HCT116 (cell line): Measurements from ENCODE around the gene GRIA1. TPM values are rescaled to one million over a fixed set of nuclear protein-coding genes. Genes with fewer than 3 reads are reported as not detected.

Experiments used
- ATAC-seq: fragments of 200-7000 bp; cut with Tn5 transposase; 2 replicates; pipeline ENCODE4 v1.9.1; 2020; ENCODE audit warnings: mild to moderate bottlenecking, moderate library complexity
- BruUV-seq: library from RNA; stranded (reverse); fragments of 400-500 nt; replicated peaks from 2 replicates; lab custom pipeline; 2021; lab: Mats Ljungman, UMichigan
- CTCF ChIA-PET: fragments of 300-600 bp; sonication (Branson Sonifier 250); formaldehyde crosslinking; loops from one replicate; lab custom pipeline; 2021; ENCODE audit warnings: antibody characterized with exemption; lab: Charles Lee
- POLR2A ChIA-PET: fragments of 300-600, 350-600 bp; sonication (Branson Sonifier 250); formaldehyde crosslinking; loops from one replicate; lab custom pipeline; 2021; ENCODE audit warnings: antibody characterized with exemption; lab: Charles Lee
- RAD21 ChIA-PET, 2 experiments: fragments of 300-600 bp; sonication (Branson Sonifier 250); formaldehyde crosslinking; loops; one replicate each; lab custom pipeline; 2023; ENCODE audit warnings: low total read pairs in 2 of 2; ENCODE audit not compliant: uncharacterized antibody in 2 of 2, unreplicated experiment in 2 of 2, low non-redundant PET in 1 of 2; lab: Charles Lee
- DNase-seq: peaks from one replicate; pipeline ENCODE4 v3.0.0-alpha.2; 2010; ENCODE audit warnings: low read depth, low spot score
- H2AFZ ChIP-seq: fragments of 200-600 bp; shearing (Covaris generic), sonication (generic); 2 replicates; pipeline ENCODE4 v1.6.1; 2017; ENCODE audit warnings: low read depth, mixed run types, mixed read lengths, antibody characterized with exemption, low read length; ENCODE audit not compliant: poor library complexity, severe bottlenecking
- H3K27ac ChIP-seq: 2 replicates; pipeline ENCODE4 v1.5.1; 2012; ENCODE audit warnings: low read depth, low read length
- H3K27me3 ChIP-seq: fragments of 200-600 bp; sonication (generic); 2 replicates; pipeline ENCODE4 v1.6.1; 2016; ENCODE audit warnings: mixed run types, low read length, mixed read lengths; ENCODE audit not compliant: insufficient read depth
- H3K36me3 ChIP-seq, 2 experiments: fragments of 200-500 bp in 1 of 2; fragments of 200-600 bp in 1 of 2; sonication (Bioruptor generic) in 1 of 2; sonication (generic) in 1 of 2; 2 replicates each; pipeline versions ENCODE4 v1.5.1 to v1.6.1; 2014 to 2016; ENCODE audit warnings: low read length in 2 of 2, inconsistent platforms in 1 of 2, mixed read lengths in 1 of 2, mixed run types in 1 of 2; ENCODE audit not compliant: insufficient read depth in 2 of 2, control insufficient read depth in 1 of 2
- H3K4me1 ChIP-seq, 2 experiments: fragments of 200-600 bp in 1 of 2; sonication (generic) in 1 of 2; 2 replicates each; pipeline versions ENCODE4 v1.5.1 to v1.6.1; 2012 to 2017; ENCODE audit warnings: low read length in 2 of 2, inconsistent platforms in 1 of 2, mild to moderate bottlenecking in 1 of 2, mixed read lengths in 1 of 2, mixed run types in 1 of 2, moderate library complexity in 1 of 2; ENCODE audit not compliant: insufficient read depth in 2 of 2, control insufficient read depth in 1 of 2
- H3K4me2 ChIP-seq: fragments of 200-600 bp; sonication (generic); 2 replicates; pipeline ENCODE4 v1.6.1; 2017; ENCODE audit warnings: mixed run types, low read length, mixed read lengths
- H3K4me3 ChIP-seq, 2 experiments: fragments of 200-600 bp in 1 of 2; sonication (generic) in 1 of 2; replicated peaks in 1 of 2; 2 replicates each; pipeline ENCODE4 v1.5.1; 2011 to 2016; ENCODE audit warnings: low read length in 2 of 2, control low read depth in 1 of 2, low read depth in 1 of 2, mild to moderate bottlenecking in 1 of 2, mixed read lengths in 1 of 2, mixed run types in 1 of 2
- H3K79me2 ChIP-seq: fragments of 200-600 bp; sonication (generic); 2 replicates; pipeline ENCODE4 v1.6.1; 2017; ENCODE audit warnings: mild to moderate bottlenecking, mixed run types, low read length, moderate library complexity, mixed read lengths; ENCODE audit not compliant: insufficient read depth
- H3K9ac ChIP-seq: fragments of 200-600 bp; sonication (generic); 2 replicates; pipeline ENCODE4 v1.6.1; 2016; ENCODE audit warnings: low read length, mixed read lengths
- H3K9me2 ChIP-seq: fragments of 200-600 bp; sonication (generic), shearing (Covaris generic); 2 replicates; pipeline ENCODE4 v1.6.1; 2017; ENCODE audit warnings: mixed run types, mild to moderate bottlenecking, moderate library complexity; ENCODE audit not compliant: insufficient read depth
- H3K9me3 ChIP-seq, 2 experiments: fragments of 200-500 bp in 1 of 2; fragments of 200-600 bp in 1 of 2; sonication (Bioruptor generic) in 1 of 2; sonication (generic) in 1 of 2; 2 replicates each; pipeline ENCODE4 v1.6.1; 2014 to 2017; ENCODE audit warnings: low read length in 2 of 2, mixed read lengths in 2 of 2, inconsistent platforms in 1 of 2, low read depth in 1 of 2, mild to moderate bottlenecking in 1 of 2, mixed run types in 1 of 2, moderate library complexity in 1 of 2; ENCODE audit not compliant: control insufficient read depth in 1 of 2, insufficient read depth in 1 of 2
- H4K20me1 ChIP-seq: fragments of 200-600 bp; sonication (generic), shearing (Covaris generic); 2 replicates; pipeline ENCODE4 v1.6.1; 2017; ENCODE audit warnings: mixed run types, mild to moderate bottlenecking, moderate library complexity; ENCODE audit not compliant: insufficient read depth
- ATF3 ChIP-seq: IDR thresholded peaks from 2 replicates; pipeline ENCODE4 v1.6.1; 2012
- CBX3 ChIP-seq: IDR thresholded peaks from 2 replicates; pipeline ENCODE4 v1.6.1; 2012; ENCODE audit warnings: low read depth
- CEBPB ChIP-seq: IDR thresholded peaks from 2 replicates; pipeline ENCODE4 v1.6.1; 2012; ENCODE audit warnings: low read depth
- EGR1 ChIP-seq: IDR thresholded peaks from 2 replicates; pipeline ENCODE4 v1.6.1; 2012; ENCODE audit warnings: low read depth
- ELF1 ChIP-seq: IDR thresholded peaks from 2 replicates; pipeline ENCODE4 v1.6.1; 2012; ENCODE audit warnings: low read depth, borderline replicate concordance
- EZH2 ChIP-seq: fragments of 200-600 bp; sonication (generic); IDR thresholded peaks from 2 replicates; pipeline ENCODE4 v1.6.1; 2017; ENCODE audit warnings: antibody characterized with exemption, mixed run types
- EZH2phosphoT487 ChIP-seq: fragments of 200-600 bp; IDR thresholded peaks from 2 replicates; pipeline ENCODE4 v1.6.1; 2018; ENCODE audit warnings: antibody characterized with exemption, borderline replicate concordance
- JUND ChIP-seq: IDR thresholded peaks from 2 replicates; pipeline ENCODE4 v1.6.1; 2012
- POLR2A ChIP-seq: IDR thresholded peaks from 2 replicates; pipeline ENCODE4 v1.7.0; 2011; ENCODE audit warnings: borderline replicate concordance; ENCODE audit not compliant: insufficient read depth, insufficient read length; ENCODE audit errors: extremely low read depth
- POLR2AphosphoS5 ChIP-seq: IDR thresholded peaks from 2 replicates; pipeline ENCODE4 v1.6.1; 2011; ENCODE audit warnings: mild to moderate bottlenecking, low read depth, low read length, moderate library complexity
- RAD21 ChIP-seq: IDR thresholded peaks from 2 replicates; pipeline ENCODE4 v1.6.1; 2012; ENCODE audit warnings: low read depth, mild to moderate bottlenecking
- REST ChIP-seq: IDR thresholded peaks from 2 replicates; pipeline ENCODE4 v1.6.1; 2012; ENCODE audit warnings: low read depth
- SP1 ChIP-seq: IDR thresholded peaks from 2 replicates; pipeline ENCODE4 v1.6.1; 2012; ENCODE audit warnings: low read depth
- SRF ChIP-seq: IDR thresholded peaks from 2 replicates; pipeline ENCODE4 v1.6.1; 2012; ENCODE audit warnings: low read depth
- TCF7L2 ChIP-seq: IDR thresholded peaks from 2 replicates; pipeline ENCODE4 v1.7.0; 2011; ENCODE audit warnings: borderline replicate concordance, inconsistent platforms; ENCODE audit not compliant: insufficient read depth, insufficient read length; ENCODE audit errors: extremely low read depth
- ZBTB33 ChIP-seq: IDR thresholded peaks from 2 replicates; pipeline ENCODE4 v1.6.1; 2011; ENCODE audit warnings: mild to moderate bottlenecking, low read length, moderate library complexity; ENCODE audit not compliant: insufficient replicate concordance; ENCODE audit errors: extremely low read depth
- ZFX ChIP-seq: fragments of 450-650 bp; IDR thresholded peaks from 2 replicates; pipeline ENCODE4 v1.6.1; 2017
- ZNF274 ChIP-seq: fragments of 200-500 bp; sonication (Bioruptor generic); IDR thresholded peaks from 2 replicates; pipeline ENCODE4 v1.6.1; 2014; ENCODE audit warnings: mild to moderate bottlenecking, low read depth, low read length, inconsistent platforms
- intact Hi-C: fragments of 100-400 bp; cut with micrococcal nuclease; formaldehyde crosslinking; loops from 2 replicates; pipeline ENCODE4 v1.10.0; 2022
- total RNA-seq: library from RNA; stranded (reverse); gene quantifications from one replicate; pipeline ENCODE4 v1.2.1, GENCODE V29; 2021; ENCODE audit not compliant: unreplicated experiment

GRIA1 gene
- total RNA-seq, 1 experiment from 2014 or later, result not detected

- Histone ChIP-seq H3K9ac (no peak overlapping the region), H3K27me3 (peaks cover 24% of the 10 kb centered on the region), H3K9me3 (no peaks in the 10 kb centered on the region), H3K9me2 (no peaks in the 10 kb centered on the region), H3K4me2 (no peak overlapping the region), H3K4me1 (no peaks in the 10 kb centered on the region), H3K36me3 (no peaks in the 10 kb centered on the region), H3K27ac (no peak overlapping the region), H4K20me1 (no peaks in the 10 kb centered on the region), H2AFZ (no peak overlapping the region), H3K4me3 (no peak overlapping the region), H3K79me2 (no peaks in the 10 kb centered on the region)
- TF ChIP-seq SP1 (no peak), SRF (no peak), JUND (no peak), ZFX (no peak), ELF1 (no peak), RAD21 (no peak), ZNF274 (no peak), REST (no peak), ZBTB33 (no peak), CBX3 (no peak), EZH2 (no peak), TCF7L2 (no peak), CEBPB (no peak), EZH2phosphoT487 (no peak), ATF3 (no peak), EGR1 (no peak), POLR2AphosphoS5 (no peak), POLR2A (no peak)
- ChIA-PET RAD21 (no interaction called here), POLR2A (no interaction called here), CTCF (no interaction called here)
- no TSS peak for BruUV-seq
- ATAC-seq (no peak), DNase-seq (no peak)
- intact Hi-C loops, result no loop called here
These were observed 285.5 kb downstream of the GRIA1 start for GRCh38 chr5:153775923-153776322.
